A673 (cell line): ENCODE results near the gene PHKB. TPM values are rescaled to one million over a fixed set of nuclear protein-coding genes. Genes with fewer than 3 reads are reported as not detected.

Experiments used
- BruUV-seq: library from RNA; stranded (reverse); fragments of 400-500 nt; replicated peaks from 2 replicates; lab custom pipeline; 2021; lab: Mats Ljungman, UMichigan
- CTCF ChIA-PET: fragments of 300-600 bp; sonication (Branson Sonifier 250); formaldehyde crosslinking; loops from one replicate; lab custom pipeline; 2022; ENCODE audit warnings: antibody characterized with exemption; lab: Charles Lee
- POLR2A ChIA-PET: fragments of 300-600 bp; sonication (Branson Sonifier 250); formaldehyde crosslinking; loops from one replicate; lab custom pipeline; 2022; ENCODE audit warnings: antibody characterized with exemption; ENCODE audit not compliant: low non-redundant PET; lab: Charles Lee
- DNase-seq: peaks from one replicate; pipeline ENCODE4 v3.0.0-alpha.2; 2015; ENCODE audit warnings: low spot score
- H3K27ac ChIP-seq: fragments of 200-600 bp; sonication (generic); 2 replicates; pipeline ENCODE4 v1.5.1; 2016; ENCODE audit warnings: mixed run types, low read depth, mild to moderate bottlenecking, mixed read lengths, antibody characterized with exemption, low read length; ENCODE audit not compliant: poor library complexity, severe bottlenecking
- H3K27me3 ChIP-seq: fragments of 200-600 bp; sonication (generic); replicated peaks from 2 replicates; pipeline ENCODE4 v1.6.1; 2017; ENCODE audit warnings: mixed run types, low read depth, mild to moderate bottlenecking, mixed read lengths, antibody characterized with exemption, low read length; ENCODE audit not compliant: insufficient read depth, poor library complexity
- H3K36me3 ChIP-seq: fragments of 200-600 bp; sonication (generic); 2 replicates; pipeline ENCODE4 v1.6.1; 2016; ENCODE audit warnings: mixed run types, mild to moderate bottlenecking, mixed read lengths, antibody characterized with exemption, low read length; ENCODE audit not compliant: insufficient read depth, poor library complexity, severe bottlenecking
- H3K4me1 ChIP-seq: fragments of 200-600 bp; sonication (generic); 2 replicates; pipeline ENCODE4 v1.6.1; 2017; ENCODE audit warnings: mixed run types, mild to moderate bottlenecking, mixed read lengths, antibody characterized with exemption, low read length; ENCODE audit not compliant: insufficient read depth, poor library complexity, severe bottlenecking
- H3K4me3 ChIP-seq: fragments of 200-600 bp; sonication (generic); 2 replicates; pipeline ENCODE4 v1.5.1; 2016; ENCODE audit warnings: low read depth, mixed run types, mild to moderate bottlenecking, mixed read lengths, low read length; ENCODE audit not compliant: poor library complexity, severe bottlenecking
- H3K9me3 ChIP-seq: fragments of 200-600 bp; sonication (generic); 2 replicates; pipeline ENCODE4 v1.6.1; 2016; ENCODE audit warnings: mixed run types, low read depth, mild to moderate bottlenecking, mixed read lengths, antibody characterized with exemption, low read length; ENCODE audit not compliant: poor library complexity, severe bottlenecking
- CTCF ChIP-seq: fragments of 300-800, 200-600 bp; sonication (generic); conservative IDR thresholded peaks from 2 replicates; pipeline ENCODE4 v1.5.1; 2017; ENCODE audit warnings: low read depth, mild to moderate bottlenecking, antibody characterized with exemption, low read length, moderate library complexity, mixed read lengths
- EZH2 ChIP-seq: fragments of 200-600 bp; sonication (generic); IDR thresholded peaks from 2 replicates; pipeline ENCODE4 v1.6.1; 2017; ENCODE audit warnings: borderline replicate concordance, low read depth, mild to moderate bottlenecking, mixed read lengths, antibody characterized with exemption, low read length; ENCODE audit not compliant: poor library complexity, severe bottlenecking
- intact Hi-C: fragments of 100-400 bp; cut with micrococcal nuclease; formaldehyde crosslinking; loops from one replicate; pipeline ENCODE4 v1.10.0; 2022; ENCODE audit not compliant: unreplicated experiment
- total RNA-seq: library from RNA; stranded (reverse); gene quantifications from 2 replicates; pipeline ENCODE4 v1.2.3, GENCODE V29; 2021

PHKB gene
- total RNA-seq, 1 experiment from 2014 or later = 50.6 TPM

GRCh38 chr16:47590472-47590871, 129.3 kb downstream of the PHKB start:
- TF ChIP-seq CTCF (no peak), EZH2 (no peak)
- peaks cover 5% of the 10 kb centered on the region for H3K4me1 ChIP-seq
- no peak for DNase-seq
- BruUV-seq = no TSS peak
- H3K36me3 ChIP-seq = peaks cover 5% of the 10 kb centered on the region
- H3K4me3 ChIP-seq = no peak overlapping the region
- no peak overlapping the region for H3K27ac ChIP-seq
- intact Hi-C loops = no loop called here
- CTCF ChIA-PET = no interaction called here
- H3K9me3 ChIP-seq = no peaks in the 10 kb centered on the region
- H3K27me3 ChIP-seq = no peaks in the 10 kb centered on the region
- POLR2A ChIA-PET = no interaction called here

- Histone ChIP-seq H3K4me3 (no peak overlapping the region), H3K9me3 (no peaks in the 10 kb centered on the region), H3K36me3 (peaks cover 5% of the 10 kb centered on the region), H3K4me1 (peaks cover 13% of the 10 kb centered on the region), H3K27ac (no peak overlapping the region), H3K27me3 (no peaks in the 10 kb centered on the region)
- ChIA-PET POLR2A (no interaction called here), CTCF (no interaction called here)
- BruUV-seq = no TSS peak
- DNase-seq = no peak
- intact Hi-C loops = no loop called here
- TF ChIP-seq EZH2 (no peak), CTCF (no peak)
These were observed 131.1 kb downstream of the PHKB start for GRCh38 chr16:47592232-47592631.

- DNase-seq = peak; percentile 4
- peaks cover 27% of the 10 kb centered on the region for H3K4me1 ChIP-seq
- BruUV-seq = no TSS peak
- no peaks in the 10 kb centered on the region for H3K36me3 ChIP-seq
- H3K9me3 ChIP-seq = no peaks in the 10 kb centered on the region
- intact Hi-C loops = no loop called here
- H3K4me3 ChIP-seq = no peak overlapping the region
- ChIA-PET CTCF (no interaction called here), POLR2A (no interaction called here)
- TF ChIP-seq CTCF (no peak), EZH2 (no peak)
- no peak overlapping the region for H3K27ac ChIP-seq
- H3K27me3 ChIP-seq = no peaks in the 10 kb centered on the region
These were observed 138.4 kb downstream of the PHKB start for GRCh38 chr16:47599512-47599911.
